HTERT RPE-1 (cell line): ENCODE data around the gene AGBL1.

Experiments
- in situ Hi-C: fragments of 300-500 bp; cut with MboI; formaldehyde crosslinking; loops from 4 replicates; pipeline ENCODE4 v1.14.3; 2020; ENCODE audit warnings: low sequenced_read_pairs

Gene AGBL1

DNA sequence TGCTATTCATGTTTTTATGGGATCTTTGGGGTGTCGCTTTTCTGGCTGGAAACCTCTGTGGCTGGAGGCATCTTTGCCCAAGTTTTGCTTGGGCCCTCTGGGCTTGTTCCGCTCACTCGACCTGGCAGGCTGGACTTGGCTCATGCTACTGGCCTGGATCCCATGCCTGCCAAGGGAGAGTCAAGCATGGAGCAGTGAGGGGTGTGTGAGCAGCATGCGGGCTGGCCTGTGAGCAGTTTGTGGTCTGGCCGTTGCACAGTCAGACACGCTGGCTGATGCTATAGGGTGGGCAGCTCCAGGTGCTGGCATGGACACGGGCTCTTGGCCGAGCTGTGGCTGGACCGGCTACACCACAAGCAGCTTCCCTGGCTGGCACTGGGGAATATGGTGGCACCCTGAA is 491.1 kb downstream of the AGBL1 start:
- in situ Hi-C loops = no loop called here

DNA sequence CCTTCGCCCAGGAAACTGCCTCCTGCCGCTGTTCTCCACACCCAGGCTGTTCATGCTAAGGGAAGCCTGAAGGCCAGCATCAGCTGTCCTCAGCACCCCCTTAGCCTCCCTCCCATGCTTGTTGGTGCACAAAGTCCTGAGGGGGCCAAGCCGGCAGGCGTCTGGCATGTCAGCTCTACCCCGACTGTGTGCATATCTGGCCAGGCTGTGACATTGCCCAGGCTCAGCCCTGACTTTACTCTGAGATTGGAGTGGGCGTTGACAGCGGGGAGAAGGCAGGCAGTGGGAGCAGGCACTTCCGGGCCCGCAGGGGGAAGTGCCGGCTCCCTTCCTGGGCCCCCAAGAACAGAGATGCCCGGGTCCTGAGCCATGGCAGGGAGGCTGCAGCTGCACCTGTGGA is 492.2 kb downstream of the AGBL1 start:
- in situ Hi-C loops = no loop called here

DNA sequence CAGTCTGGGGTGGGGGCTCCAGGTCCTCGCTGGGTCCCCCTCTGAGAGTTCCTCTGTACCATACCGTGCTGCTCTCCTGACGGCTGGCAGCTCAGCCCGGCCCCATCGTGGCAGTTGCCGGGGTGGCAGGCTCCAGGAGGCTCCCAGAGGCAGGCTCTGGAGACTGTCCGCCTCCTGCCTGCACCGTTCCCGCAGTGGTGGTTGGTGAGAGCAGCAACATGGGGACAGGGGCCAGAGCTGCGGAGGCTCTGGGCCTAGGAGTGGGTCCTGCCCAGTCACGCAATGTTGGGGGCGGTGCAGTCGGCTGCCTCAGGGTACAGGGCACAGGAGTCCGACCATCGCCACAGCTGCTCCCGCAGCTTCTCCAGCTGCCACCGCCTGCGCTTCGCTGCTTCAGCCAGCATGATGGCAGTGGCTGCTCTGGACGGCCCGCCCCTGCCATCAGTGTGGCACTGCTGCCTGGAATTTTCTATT is 492.7 kb downstream of the AGBL1 start:
- in situ Hi-C loops = no loop called here

DNA sequence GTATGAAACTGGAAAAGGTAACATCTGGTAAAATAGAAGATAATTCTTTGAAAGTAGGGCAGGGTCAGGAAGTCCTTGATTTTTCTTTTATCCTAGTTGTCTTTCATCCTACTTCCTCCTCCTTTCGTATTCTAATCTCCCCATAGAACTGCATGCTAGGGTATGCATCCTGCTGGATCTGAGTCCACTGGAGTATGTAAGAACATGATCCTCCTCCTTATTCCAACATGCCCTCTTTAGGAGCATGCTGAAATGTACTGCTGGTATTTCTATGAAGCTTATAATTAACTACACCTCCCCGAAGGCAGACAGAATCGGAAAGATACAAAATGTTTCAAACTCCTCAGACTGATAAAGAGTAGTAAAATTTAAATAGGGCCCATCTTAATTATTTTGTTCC is 493.8 kb downstream of the AGBL1 start:
- in situ Hi-C loops = no loop called here

DNA sequence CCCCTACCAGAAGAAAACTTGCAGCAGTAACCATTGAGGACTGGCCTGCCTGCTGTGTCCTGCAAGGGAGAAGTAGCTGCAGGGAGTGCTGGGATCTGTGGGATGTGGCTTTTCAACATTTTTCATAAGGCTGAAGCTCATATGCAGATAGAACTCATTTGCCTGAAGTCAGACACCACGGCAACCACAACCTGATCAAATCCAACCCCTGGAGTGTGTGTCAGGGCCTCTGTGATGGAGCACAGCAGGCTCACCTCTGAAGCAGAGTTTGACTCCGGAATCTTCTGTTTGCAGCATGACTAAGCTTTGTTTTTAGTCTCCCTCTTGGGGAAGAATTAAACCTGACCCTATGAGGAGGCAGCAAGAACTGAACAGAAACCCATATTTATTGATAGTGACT is 508.7 kb downstream of the AGBL1 start:
- in situ Hi-C loops = no loop called here

DNA sequence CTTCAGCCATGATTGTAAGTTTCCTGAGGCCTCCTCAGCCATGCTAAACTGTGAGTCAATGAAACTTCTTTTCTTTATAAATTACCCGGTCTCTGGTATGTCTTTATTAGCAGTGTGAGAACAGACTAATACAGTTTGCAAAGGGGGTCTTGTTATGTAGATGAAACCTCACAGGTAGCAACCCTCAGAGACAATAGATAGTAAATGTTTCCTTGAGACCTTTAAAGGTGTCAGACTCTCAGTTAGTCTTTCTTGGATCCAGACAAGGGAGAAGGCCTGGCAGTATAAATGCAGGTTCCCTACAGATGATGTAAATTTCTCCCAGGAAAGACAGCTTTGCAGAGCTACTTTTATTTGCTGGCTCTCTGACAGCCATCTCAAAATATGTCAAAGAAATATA is 510.8 kb downstream of the AGBL1 start:
- in situ Hi-C loops = no loop called here

DNA sequence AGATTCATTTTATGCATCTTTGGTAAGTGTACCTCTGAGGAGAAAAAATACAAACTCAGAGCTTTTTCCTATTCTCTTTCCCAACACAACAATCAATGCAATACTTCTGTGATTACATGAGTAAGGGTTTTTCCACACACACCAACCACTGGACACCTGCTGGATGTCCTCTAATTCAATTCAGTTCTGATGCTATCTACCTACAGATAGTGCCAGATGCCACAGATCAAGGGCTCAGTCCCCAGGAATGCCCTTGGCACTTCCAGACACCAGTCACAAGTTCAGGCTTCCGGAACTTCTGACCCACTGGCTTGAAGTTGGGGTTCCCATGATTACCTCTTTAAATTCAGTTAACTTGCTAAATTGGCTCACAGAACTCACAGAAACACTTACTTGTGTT is 511.5 kb downstream of the AGBL1 start:
- in situ Hi-C loops = no loop called here

DNA sequence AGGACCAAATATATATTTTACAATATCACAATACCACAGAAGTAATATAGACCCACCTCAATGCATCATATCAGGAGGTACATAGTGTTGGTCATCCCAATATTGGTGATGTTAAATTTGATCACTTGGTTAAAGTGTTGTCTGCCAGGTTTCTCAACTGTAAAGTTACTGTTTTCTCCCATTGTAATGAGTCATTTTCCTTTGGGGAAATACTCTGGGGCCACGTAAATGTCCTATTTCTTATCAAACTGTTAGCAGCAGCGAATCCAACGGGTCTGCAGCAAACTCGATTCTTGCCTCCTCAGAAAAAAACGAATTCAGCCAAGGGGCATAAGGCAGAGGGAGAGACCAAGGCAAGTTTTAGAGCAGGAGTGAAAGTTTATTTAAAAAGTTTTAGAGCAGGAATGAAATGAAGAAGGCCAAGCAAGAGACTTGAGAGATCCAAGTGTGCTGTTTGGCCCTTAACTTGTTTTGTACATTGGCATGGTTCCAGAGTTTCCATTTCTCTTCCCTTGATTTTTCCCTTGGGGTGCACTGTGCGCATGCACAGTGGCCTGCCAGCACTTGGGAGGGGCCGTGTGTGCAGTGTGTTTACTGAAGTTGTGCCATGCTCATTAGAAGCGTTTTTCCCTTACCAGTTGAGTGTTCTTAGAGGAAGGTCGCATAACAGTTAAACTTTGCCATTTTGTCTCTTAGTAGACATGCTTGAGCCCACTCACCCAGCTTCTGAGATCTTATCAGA is 512.5 kb downstream of the AGBL1 start:
- in situ Hi-C loops = no loop called here

DNA sequence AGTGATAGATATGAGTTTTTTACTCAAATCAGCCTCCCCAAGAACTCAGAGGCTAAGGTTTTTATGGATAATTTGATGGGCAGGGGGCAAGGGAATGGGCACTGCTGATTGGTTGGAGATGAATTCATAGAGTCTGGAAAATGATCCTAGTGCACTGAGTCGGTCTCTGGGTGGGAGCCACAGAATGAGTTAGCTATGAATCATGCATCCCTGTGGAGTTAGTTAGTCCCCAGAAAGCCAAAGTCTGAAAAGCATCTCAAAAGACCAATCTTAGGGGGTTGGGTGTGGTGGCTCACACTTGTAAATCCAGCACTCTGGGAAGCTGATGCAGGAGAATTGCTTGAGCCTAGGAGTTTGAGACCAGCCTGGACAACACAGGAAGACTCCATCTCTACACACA is 516.1 kb downstream of the AGBL1 start:
- in situ Hi-C loops = no loop called here

DNA sequence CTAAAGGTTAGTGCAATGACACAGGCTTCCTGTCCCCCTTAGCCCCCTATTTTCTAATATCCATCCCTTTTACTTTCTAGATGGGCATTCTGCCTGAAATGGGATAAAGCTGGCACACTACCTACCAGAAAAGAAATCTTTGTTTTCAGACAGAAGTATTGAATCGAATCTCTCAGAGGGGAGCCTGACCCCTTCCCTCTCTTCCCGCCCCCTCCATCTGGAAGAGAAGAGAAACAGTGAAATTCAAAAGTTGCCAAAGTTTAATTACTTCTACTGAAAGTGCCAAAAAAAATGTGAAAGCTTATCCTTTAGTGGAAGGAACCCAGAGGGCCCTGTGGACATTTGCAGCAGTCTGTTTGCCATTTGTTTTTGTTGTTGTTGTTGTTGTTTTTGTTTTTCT is 523.8 kb downstream of the AGBL1 start:
- in situ Hi-C loops = no loop called here

DNA sequence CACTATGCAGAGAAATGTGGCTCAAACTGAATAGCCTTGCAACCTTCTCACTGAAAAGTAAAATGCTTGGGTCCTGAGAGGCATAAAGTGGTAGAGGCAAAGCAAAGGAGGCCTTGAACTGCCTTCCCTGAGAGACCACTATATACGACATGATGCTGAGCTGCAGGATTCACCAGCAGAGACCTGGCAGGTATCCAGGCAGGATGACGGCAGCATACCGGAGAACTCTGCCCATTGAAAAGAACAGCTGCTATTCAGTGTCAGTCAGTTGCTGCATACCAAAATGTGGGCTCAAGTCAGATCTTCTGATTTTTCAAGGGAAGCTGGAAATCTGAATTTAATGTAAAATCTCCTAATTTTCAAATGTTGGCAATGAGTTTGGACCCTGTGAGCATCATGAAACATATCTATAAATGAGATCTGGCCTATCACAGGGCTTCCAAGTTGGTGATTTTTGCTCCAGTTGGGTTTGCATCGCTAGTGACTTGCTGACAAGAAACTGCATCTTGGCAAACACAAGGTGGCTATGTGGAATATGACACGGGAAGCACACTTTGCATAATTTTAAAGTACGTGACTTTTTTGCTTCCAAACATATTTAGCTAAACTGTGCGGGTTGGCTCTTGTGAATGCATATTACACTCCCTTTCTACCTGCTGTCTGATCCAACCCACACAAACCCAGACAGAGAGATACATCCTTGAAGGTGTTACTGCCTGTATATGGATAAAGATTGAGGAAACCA is 529.0 kb downstream of the AGBL1 start:
- in situ Hi-C loops = no loop called here

DNA sequence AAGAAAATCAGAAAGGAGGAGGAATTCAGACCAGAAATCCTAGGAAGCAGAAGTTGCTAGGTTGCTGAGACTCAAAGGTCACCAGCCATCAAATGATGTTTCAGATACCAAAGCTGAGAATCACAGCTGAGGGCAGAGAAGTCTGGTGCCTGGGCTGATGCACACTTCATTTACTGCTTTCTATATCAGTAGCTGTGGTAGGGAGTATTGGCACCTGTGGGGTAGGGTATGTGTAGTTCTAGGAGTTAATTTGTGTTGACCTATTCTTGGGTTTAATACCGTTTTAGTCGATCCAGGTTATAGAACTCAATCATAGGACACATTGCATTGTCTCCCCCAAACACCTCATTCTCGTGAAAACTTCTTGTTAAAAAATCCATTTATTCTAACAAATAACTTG is 529.6 kb downstream of the AGBL1 start:
- in situ Hi-C loops = no loop called here

DNA sequence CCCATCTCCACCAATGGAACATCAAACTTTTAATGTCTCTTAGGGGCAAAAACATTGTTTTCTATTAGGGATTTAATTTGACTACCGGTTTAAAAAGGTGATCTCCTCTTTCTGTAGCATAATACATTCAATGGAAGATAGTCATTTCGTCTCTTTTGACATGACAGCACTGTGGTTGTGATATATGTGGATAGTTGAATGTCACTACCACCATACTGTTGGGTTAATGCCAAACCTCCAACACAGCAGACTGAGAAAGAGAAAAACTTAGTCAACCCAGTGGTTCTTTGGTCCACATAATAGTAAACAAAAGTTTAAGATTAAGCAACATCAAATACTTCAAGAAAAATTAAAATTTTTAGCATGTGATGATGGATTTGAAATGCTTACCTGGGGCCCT is 530.4 kb downstream of the AGBL1 start:
- in situ Hi-C loops = no loop called here

DNA sequence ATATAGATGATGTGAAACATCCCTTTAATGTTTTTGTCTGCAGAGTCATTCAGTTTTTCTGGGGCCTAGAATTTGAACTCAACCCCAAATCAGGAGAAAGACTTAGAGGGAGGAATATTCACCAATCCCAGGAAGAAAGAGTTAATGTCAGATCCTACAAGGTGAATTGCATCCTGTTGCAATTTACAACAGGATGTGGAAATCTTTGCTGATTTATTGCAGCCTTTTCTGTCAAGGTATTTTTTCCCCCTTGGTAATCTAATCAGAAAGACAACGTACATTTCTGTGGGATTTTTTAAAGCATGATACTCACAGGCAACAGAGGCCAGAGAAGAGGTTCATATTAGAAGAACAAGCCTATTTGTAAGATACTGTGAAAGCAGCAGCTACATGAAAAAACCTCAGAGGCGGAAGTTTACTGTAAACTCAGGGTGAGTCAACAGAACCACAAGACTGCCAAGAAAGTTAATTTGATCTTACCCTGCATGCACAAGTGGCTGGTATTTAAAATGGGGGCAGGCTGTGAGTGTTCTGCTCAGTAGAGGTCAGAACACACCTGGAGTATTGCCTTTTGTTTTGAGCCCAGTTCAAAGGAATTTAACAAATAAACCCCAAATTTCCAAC is 531.9 kb downstream of the AGBL1 start:
- in situ Hi-C loops = no loop called here

DNA sequence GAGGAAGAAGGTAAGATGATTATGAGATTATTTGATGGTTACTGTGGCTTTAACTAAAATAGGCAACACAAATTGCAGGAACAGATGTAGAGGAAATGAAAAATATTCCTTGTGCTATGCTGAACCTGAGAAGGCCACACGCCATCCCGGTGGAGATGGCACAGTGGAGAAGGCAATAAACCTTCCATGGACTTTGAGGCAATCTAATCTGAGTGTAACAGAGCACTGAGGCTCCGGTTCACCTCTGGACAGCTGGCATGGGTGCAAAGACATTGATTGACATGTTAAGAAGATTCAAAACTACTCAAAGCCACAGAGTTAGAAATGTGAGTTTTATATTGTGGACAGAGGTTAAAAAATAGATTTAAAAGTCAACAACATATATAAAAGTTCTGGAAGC is 535.7 kb downstream of the AGBL1 start:
- in situ Hi-C loops = no loop called here

DNA sequence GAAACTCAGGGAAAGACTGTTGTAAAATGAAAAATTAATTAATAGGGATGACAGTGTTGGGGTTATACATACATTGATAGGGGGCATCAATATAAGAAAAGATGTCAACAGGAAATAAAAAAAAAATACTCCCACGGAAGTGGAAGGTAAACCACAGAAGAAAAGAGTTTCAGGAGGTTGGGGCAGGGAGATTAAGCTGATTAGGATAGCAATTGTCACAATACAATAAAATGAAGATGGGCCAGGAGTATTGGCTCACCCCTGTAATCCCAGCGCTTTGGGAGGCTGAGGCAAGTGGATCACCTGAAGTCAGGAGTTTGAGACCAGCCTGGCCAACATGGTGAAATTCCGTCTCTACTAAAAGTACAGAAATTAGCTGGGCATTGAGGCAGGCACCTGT is 536.1 kb downstream of the AGBL1 start:
- in situ Hi-C loops = no loop called here

DNA sequence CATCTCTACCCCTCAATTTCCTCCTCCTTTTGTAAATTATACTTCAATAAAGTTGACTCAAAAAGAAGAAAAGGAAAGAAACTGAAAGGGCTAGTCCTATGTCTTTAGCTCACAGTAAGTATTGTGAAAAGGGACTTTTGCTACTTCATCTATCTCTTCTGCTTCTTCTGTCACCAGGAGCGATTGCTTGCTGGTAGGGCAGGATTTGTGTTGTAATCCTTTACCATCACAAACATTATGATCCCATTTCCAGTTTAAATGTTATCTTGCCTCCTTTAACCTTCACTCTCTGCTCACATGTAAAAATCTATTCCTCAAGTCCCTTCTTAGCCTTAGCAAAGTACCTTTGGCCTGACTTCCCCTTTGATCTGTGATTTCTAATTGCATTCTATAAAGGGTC is 537.1 kb downstream of the AGBL1 start:
- in situ Hi-C loops = no loop called here

DNA sequence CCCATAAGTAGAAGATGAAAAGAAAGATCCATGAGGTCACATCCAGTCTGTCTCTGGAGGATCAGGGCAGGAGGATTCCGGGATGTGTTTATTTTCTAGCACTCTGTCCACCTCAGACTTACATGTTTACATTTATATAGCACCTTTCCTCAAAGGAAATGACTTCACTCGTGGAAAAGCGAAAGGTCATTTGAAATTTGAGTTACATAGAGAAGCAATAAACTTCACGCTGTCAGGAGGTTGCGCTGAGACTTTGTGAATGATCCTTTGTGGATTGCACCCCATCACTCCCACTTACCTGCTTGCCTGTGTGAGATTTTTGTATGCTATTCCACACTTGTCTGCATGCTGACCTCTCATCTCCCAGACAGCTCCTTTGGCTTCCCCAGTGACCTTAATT is 540.5 kb downstream of the AGBL1 start:
- in situ Hi-C loops = no loop called here

DNA sequence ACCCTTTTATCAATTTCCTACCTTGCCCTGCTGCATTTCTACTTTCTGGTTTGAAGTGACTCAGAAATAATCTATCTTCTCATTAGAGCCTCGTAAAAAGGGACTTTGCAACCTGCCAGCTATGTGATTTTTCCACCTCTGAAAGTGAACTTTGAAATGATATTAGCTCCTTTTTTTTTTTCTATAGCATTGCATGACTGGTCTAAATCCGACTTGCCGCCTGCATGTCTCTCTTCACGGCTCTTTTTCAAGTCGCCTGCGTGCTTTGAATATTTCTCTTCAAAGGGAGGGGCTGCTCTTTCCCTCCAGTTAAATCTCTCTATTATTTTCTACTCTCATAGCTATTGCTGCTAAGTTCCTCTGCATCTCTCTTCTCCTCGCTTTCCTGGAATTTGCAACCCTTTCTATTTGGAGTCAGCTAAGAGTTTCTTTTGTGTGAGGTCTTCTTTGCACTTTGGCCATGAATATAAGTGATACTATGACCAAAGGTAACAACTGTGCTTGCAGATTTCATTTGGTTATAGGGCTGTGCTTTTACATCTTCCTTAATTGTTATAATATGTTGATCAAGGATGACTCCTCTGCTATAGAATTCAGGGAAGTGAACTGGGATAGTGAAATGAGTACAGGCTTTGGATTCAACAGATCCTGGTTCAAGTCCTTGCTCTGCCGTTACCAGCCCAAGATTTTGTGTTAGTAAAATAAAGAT is 541.1 kb downstream of the AGBL1 start:
- in situ Hi-C loops = no loop called here

DNA sequence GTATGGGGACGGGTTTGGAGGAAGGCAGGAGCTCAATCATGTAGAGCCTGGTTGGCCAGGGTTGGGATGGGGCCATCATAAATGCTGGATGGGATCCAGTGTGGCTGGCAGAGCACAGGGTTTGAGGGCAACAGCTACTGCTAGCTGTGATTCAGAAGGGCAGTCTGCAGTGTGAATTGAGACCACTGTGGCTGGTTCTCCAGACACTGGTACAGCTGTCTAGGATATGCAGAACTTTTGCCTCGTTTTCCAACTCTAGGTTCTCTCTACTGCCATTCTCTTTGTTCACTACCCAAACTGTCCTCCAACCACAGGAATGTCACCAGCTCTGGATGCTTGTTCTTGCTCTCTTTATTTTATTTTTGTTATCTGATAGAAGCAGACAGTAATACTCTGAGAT is 543.6 kb downstream of the AGBL1 start:
- in situ Hi-C loops = no loop called here

DNA sequence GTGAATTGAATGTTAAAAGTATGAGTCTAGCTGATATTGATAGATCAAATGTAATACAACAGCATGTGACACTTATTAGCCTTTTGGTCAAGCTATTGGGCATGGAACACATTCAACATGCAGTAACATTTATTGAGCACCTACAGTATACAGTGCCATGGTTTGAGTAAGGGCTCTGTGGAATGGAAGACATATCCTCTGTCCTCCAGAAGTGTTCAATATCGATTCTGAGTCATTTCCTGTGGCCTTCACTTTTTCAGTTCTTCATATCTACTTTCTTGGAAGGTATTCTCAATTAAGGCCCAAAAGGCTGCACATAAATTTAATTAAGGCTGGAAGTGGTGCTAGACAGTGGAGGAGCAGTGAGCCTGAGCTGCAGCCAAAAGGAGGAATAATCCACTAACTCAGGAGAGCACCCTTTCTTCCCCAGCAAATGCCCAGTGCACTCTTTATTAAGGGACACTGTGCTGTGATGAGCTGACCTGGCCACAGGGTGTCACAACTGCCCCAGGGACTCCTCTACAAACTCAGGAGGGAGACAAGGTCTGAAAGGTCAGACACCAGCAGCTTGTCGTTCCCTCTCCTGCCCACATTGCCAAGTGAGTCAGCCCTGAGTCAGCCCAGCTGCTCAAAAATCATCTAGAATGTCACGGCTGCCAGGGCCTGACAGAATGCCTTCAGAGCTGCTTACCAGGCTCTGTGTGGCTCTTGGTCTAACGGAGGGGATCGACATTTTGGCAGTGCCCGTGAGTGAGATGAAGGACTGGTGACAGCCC is 544.8 kb downstream of the AGBL1 start:
- in situ Hi-C loops = no loop called here
